Effector CD8-positive, alpha-beta T cell (primary cell): Measurements from ENCODE around the gene GASK1A.
"Not testable (repeated sequence)": the region's sequence is repeated elsewhere in the genome, so short reads cannot be mapped to it uniquely, and the experiment has no call there.

Source experiments
- DNase-seq: peaks from one replicate; lab custom pipeline; 2025; lab: John Stamatoyannopoulos, UW

Gene GASK1A

GRCh38 chr3:43062040-43062563 is 83.0 kb downstream of the GASK1A start:
- no peak for DNase-seq

GRCh38 chr3:43062564-43063040 is 83.5 kb downstream of the GASK1A start:
- DNase-seq, result no peak

- DNase-seq, result no peak
Measured at GRCh38 chr3:43063114-43063513, 84.0 kb downstream of the GASK1A start.

GRCh38 chr3:43070670-43071069 is 91.6 kb downstream of the GASK1A start:
- DNase-seq, result not testable (repeated sequence)

GRCh38 chr3:43071313-43071893 is 92.3 kb downstream of the GASK1A start:
- DNase-seq, result no peak

- no peak for DNase-seq
Measured at GRCh38 chr3:43072361-43072760, 93.2 kb downstream of the GASK1A start.

- DNase-seq, result no peak
Measured at GRCh38 chr3:43073116-43073835, 94.2 kb downstream of the GASK1A start.

- no peak for DNase-seq
Measured at GRCh38 chr3:43073836-43074220, 94.7 kb downstream of the GASK1A start.

- no peak for DNase-seq
Measured at GRCh38 chr3:43074482-43074881, 95.4 kb downstream of the GASK1A start.

- DNase-seq, result no peak
Measured at GRCh38 chr3:43074901-43075689, 96.0 kb downstream of the GASK1A start.

GRCh38 chr3:43075904-43076661 is 97.0 kb downstream of the GASK1A start:
- no peak for DNase-seq

GRCh38 chr3:43076857-43077256 is 97.7 kb downstream of the GASK1A start:
- no peak for DNase-seq

GRCh38 chr3:43077261-43077660 is 98.2 kb downstream of the GASK1A start:
- DNase-seq, result no peak

- no peak for DNase-seq
Measured at GRCh38 chr3:43077707-43078106, 98.6 kb downstream of the GASK1A start.

GRCh38 chr3:43079536-43080332 is 100.6 kb downstream of the GASK1A start:
- no peak for DNase-seq

- no peak for DNase-seq
Measured at GRCh38 chr3:43080726-43081568, 101.8 kb downstream of the GASK1A start.

- no peak for DNase-seq
Measured at GRCh38 chr3:43081796-43082195, 102.7 kb downstream of the GASK1A start.

GRCh38 chr3:43082457-43082856 is 103.3 kb downstream of the GASK1A start:
- no peak for DNase-seq

- DNase-seq, result no peak
Measured at GRCh38 chr3:43086460-43087165, 107.5 kb downstream of the GASK1A start.
